CD1c-positive myeloid dendritic cell (primary cell): ENCODE data around the gene RBPJ.
"Not testable (repeated sequence)": the region's sequence is repeated elsewhere in the genome, so short reads cannot be mapped to it uniquely, and the experiment has no call there.

Source experiments
- DNase-seq: peaks from one replicate; pipeline ENCODE4 v3.0.0-alpha.2; 2016; ENCODE audit errors: extremely low spot score

Gene RBPJ

DNA sequence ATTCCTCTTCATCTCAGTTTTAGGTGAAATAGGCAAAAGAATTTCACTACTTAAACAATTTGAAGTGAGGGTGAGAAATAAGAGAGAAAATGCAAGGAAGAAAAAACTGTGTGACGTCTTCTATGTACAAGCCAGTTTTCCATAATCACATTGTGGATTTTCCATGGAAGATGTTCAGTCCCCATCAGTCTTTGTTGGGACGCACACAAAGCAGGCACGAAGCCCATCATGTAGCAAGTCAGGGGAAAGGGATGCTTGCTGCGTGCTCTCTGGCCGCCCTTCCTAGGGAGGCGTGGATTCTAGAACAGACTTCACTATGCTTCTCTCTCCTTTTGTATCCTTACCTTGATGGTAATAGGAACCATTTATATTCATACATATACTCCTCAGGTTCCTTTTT lies 54.7 kb downstream of the RBPJ start:
- DNase-seq = no peak

DNA sequence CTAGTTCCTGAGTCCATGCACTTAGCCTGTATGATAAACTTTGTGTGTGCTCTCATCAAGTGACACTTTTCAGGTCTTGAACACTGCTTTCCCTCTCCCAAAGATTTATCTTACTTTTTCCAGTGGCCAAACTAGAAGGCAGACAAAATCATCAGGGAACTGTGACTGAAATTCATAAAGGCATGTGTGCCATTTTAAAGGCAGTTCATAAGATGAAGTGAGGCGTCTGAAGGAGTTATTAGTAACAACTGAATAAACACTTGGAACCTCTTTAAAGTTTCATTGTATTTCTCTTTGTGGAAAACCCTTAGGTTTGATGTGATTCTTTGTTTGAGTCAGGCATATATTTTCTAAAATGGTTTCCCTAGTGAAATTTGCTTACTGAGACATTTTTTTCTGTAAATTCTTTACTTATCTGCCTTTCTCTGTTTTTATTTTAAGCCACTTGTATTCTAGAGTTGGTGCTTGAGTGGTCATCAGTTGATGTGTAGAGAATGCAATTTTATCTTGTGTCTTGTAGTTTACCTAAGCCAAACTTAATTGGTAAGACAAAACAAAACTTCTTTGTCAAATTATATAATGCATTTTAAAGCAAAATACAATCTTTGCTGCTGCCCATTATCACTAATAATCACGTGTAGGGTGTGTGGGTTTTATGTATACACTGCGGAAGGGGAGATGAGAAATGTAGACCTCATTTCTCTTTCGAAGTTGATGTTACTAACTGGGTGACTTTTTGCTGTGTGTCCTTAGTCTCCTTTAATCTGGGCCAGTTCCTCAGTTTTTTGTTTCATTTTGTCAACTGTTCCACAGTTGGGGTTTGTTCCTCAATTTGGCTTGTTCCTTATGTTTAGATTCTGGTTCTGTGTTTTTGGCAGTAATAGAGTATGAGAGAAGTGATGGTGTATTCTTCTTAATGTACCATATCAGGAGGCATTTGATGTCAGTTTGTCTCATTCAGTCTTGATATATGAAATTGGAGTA lies 56.8 kb downstream of the RBPJ start:
- peak; percentile 84 for DNase-seq

DNA sequence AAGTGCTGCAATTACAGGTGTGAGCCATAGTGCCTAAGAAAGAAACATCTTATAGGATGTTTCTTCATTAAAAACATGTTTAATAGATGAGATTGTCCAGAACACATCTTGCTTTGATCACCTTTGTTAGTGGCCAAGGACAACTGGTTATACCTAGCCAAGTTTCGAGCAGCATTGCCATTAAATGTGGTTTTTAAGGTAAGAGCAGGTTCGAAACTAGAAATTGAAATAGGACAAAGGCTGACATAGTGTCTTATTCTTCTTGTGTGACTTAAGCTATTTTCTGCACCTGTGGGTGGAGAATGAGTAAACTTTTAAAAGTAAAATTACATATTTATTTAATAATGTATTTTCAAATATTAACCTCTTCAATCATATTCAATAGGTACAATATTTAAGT lies 59.0 kb downstream of the RBPJ start:
- DNase-seq = no peak

DNA sequence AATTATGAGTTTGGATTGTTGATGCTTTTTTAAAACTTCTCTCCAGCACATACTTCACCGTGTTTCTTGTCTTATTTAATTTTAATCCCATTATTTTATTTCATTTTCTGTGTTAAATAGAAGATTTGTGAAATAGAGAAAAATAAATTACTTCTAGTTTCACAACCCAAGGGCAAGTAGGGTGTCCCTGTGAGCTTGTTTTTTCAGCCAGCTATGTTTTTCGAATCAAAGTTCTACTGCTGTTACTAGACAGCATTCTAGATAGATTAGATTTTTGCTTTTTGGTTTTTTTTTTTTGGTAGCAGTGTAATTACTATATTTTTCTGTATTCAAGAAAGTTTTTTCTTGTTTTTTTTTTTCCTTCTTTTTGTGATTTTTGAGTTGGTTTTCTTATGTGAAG lies 59.9 kb downstream of the RBPJ start:
- DNase-seq = no peak

- no peak for DNase-seq
Measured at GRCh38 chr4:26384380-26385057, 63.7 kb downstream of the RBPJ start.

DNA sequence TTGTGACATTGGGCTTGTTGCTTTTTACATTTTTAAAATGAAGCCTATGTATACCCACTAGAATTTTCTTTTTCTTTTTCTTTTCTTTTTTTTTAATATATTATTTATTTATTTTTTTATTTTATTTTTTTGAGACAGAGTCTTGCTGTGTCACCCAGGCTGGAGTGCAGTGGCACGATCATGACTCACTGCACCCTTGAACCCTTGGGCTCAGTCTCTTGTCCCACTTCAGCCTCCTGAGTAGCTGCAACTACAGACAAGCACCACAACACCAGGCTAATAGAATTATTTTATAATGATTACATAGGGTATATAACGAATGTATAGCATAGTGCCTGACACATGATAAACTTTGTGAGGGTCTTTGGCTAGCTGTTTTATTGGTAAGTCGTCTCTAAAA lies 64.9 kb downstream of the RBPJ start:
- DNase-seq = no peak

GRCh38 chr4:26386386-26386785 lies 65.6 kb downstream of the RBPJ start:
- peak; percentile 56 for DNase-seq

- DNase-seq = no peak
Measured at GRCh38 chr4:26388671-26389070, 67.9 kb downstream of the RBPJ start.

GRCh38 chr4:26397086-26397485 lies 76.3 kb downstream of the RBPJ start:
- no peak for DNase-seq

- no peak for DNase-seq
Measured at GRCh38 chr4:26400132-26400531, 79.3 kb downstream of the RBPJ start.

DNA sequence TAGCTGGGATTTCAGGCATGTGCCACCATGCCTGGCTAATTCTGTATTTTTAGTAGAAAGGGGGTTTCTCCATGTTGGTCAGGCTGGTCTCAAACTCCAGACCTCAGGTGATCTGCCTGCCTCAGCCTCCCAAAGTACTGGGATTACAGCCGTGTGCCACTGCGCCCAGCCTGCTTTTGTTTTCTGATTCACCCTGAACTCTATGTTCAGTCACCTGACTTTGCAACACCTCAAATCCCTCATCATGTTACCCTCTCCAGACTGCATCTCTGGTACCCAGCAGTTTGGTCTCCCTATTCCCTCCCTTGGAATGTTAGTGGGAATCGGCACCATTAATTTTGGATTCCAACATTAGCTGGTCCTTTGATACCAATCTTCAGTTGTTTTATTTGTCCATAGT lies 81.2 kb downstream of the RBPJ start:
- DNase-seq = not testable (repeated sequence)

DNA sequence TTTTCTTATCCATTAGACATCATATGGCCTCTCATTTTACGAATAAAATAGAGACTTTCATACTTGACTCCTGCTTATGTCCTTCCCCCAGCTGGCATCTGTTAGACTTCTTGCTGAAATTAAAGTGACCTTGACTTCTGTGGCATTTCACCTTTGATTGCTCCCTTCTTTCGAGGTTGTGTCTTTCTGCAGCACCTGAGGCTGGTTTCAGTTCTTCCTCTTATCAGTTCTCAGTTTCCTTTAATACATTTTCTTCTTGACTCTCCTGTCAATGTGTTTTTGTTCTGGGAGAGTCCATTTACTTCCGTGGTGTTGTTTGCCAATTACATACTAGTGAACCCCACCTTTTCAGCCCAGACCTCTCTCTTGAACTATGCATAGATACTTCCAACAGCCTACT lies 81.6 kb downstream of the RBPJ start:
- no peak for DNase-seq

GRCh38 chr4:26404743-26405206 lies 84.0 kb downstream of the RBPJ start:
- no peak for DNase-seq

GRCh38 chr4:26406346-26406975 lies 85.6 kb downstream of the RBPJ start:
- DNase-seq = peak; percentile 25

DNA sequence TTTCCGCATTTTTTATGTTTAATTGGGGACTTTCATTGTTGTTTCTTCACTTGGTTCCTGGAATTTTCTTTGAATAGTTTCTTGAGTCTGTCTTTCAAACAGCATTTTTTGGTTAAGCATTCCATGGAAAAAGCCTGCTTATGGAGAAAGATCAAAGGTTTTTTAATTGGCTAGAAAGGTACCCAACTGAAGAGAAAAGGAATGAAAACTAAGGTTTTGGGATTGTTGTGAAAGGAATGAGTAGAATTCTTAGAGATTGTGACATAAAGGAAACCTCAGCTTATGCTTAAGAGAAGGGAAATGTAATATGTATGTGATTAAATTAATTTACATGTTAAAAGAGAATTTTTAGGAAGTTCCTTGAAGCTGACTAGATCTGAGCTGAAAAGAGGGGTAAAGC lies 86.7 kb downstream of the RBPJ start:
- DNase-seq = no peak

GRCh38 chr4:26410385-26411293 lies 89.8 kb downstream of the RBPJ start:
- peak; percentile 67 for DNase-seq

- no peak for DNase-seq
Measured at GRCh38 chr4:26412381-26413372, 91.9 kb downstream of the RBPJ start.

- no peak for DNase-seq
Measured at GRCh38 chr4:26413582-26413981, 92.8 kb downstream of the RBPJ start.

DNA sequence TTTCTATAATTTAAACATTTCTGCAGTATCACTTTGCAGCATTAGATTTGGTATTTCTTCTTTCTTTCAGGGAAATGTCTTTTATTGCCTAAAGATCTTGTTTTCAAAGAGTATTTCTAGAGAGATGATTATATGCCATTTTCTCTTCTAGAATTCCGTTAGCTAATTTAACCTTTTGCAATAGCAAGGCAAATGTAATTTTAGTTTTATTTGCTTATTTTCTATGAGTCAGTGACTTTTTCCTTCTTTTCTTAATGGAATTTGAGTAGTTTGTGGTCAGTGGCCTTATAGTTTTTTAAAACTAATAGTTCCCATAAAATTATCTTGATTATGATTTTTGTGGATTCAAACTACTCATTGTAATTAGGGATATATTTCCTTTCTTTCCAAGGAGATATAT lies 97.3 kb downstream of the RBPJ start:
- DNase-seq = no peak

DNA sequence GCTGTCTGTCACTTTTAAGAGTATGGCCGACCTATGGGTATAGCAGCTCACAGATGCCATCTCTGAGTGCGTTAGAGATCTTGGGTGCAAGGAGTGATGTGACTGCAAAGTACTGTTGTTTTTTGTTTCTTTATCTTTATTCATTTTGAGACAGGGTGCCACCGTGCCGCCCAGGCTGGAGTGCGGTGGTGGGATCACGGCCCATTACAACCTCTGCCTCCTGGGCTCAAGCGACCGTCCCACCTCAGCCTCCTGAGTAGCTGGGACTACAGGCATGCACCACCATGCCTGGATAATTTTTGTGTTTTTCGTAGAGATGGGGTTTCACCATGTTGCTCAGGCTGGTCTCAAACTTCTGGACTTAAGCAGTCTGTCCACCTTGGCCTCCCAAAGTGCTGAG lies 98.0 kb downstream of the RBPJ start:
- DNase-seq = no peak
